ENCODE data around the gene NTRK1. TPM values are rescaled to one million over a fixed set of nuclear protein-coding genes. Genes with fewer than 3 reads are reported as not detected.

NTRK1 gene
- total RNA-seq, 1 experiment from 2014 or later: 0.89 TPM

DNA sequence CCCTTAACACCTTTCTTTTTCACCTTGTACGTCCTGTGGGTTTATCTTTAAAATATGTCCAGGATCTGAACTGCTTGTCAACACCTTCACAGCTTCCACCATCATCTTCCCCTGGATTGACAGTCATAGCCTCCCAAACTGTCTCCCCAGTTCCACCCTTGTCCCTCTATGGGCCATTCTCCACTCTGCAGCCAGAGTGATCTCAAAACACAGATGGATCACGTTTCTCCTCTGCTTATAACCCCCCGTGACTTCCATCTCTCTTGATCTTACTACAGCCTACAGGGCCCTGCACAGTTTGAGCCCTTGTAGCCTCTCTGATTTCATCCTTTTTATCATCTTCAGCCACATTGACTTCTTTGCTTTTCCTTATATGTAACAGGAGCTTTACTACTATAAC is 6.0 kb upstream of the NTRK1 start:
- no peak for ATAC-seq
- H3K9me2 ChIP-seq (ENCODE audit: insufficient read depth): no peaks in the 10 kb centered on the region
- no peak overlapping the region for H3K4me3 ChIP-seq (replicated peaks in 1 of 2; ENCODE audit: low read depth in 1 of 2, low read length in 2 of 2)
- no peaks in the 10 kb centered on the region for H3K79me2 ChIP-seq (ENCODE audit: insufficient read depth, low read length)
- CTCF ChIA-PET: interaction anchor here (1.4 kb wide), 1 partner anchor 129 kb away, joined by 3 read pairs; no protein-coding TSS in a partner anchor
- DNase-seq (ENCODE audit: low read depth, low spot score): no peak
- RAD21 ChIA-PET (ENCODE audit: low non-redundant PET in 1 of 2, low total read pairs in 2 of 2, uncharacterized antibody in 2 of 2, unreplicated experiment in 2 of 2): no interaction called here
- no TSS peak for BruUV-seq (replicated peaks)
- no peak overlapping the region for H3K27ac ChIP-seq (ENCODE audit: low read depth, low read length)
- H3K4me2 ChIP-seq (ENCODE audit: low read length): no peak overlapping the region
- no peak overlapping the region for H2AFZ ChIP-seq (ENCODE audit: low read depth, low read length, poor library complexity, severe bottlenecking)
- no peaks in the 10 kb centered on the region for H3K27me3 ChIP-seq (ENCODE audit: insufficient read depth, low read length)
- intact Hi-C loops (cut with micrococcal nuclease): no loop called here
- H3K4me1 ChIP-seq (ENCODE audit: control insufficient read depth in 1 of 2, insufficient read depth in 2 of 2, low read length in 2 of 2): peaks cover 0 to 1% of the 10 kb centered on the region in 2 experiments; a peak in 2 of 4 replicates
- no peak overlapping the region for H3K9ac ChIP-seq (ENCODE audit: low read length)
- no peaks in the 10 kb centered on the region for H3K9me3 ChIP-seq (ENCODE audit: control insufficient read depth in 1 of 2, insufficient read depth in 1 of 2, low read depth in 1 of 2, low read length in 2 of 2)
- no peaks in the 10 kb centered on the region for H3K36me3 ChIP-seq (ENCODE audit: control insufficient read depth in 1 of 2, insufficient read depth in 2 of 2, low read length in 2 of 2)
- no peaks in the 10 kb centered on the region for H4K20me1 ChIP-seq (ENCODE audit: insufficient read depth)
- POLR2A ChIA-PET: no interaction called here
- TF ChIP-seq ATF3 (IDR thresholded peaks at IDR 0.05): no peak
- TF ChIP-seq SRF (IDR thresholded peaks at IDR 0.05; ENCODE audit: low read depth): no peak
- no peak for TF ChIP-seq SIN3A (IDR thresholded peaks at IDR 0.05; ENCODE audit: low read depth)
- no peak for TF ChIP-seq CEBPB (IDR thresholded peaks at IDR 0.05; ENCODE audit: low read depth)

- Histone ChIP-seq H3K4me1 (ENCODE audit: control insufficient read depth in 1 of 2, insufficient read depth in 2 of 2, low read length in 2 of 2) (peaks cover 4 to 17% of the 10 kb centered on the region in 2 experiments; a peak in 3 of 4 replicates), H3K27ac (ENCODE audit: low read depth, low read length) (no peak overlapping the region), H2AFZ (ENCODE audit: low read depth, low read length, poor library complexity, severe bottlenecking) (no peak overlapping the region), H3K79me2 (ENCODE audit: insufficient read depth, low read length) (no peaks in the 10 kb centered on the region), H4K20me1 (ENCODE audit: insufficient read depth) (no peaks in the 10 kb centered on the region), H3K4me3 (replicated peaks in 1 of 2; ENCODE audit: low read depth in 1 of 2, low read length in 2 of 2) (no peak overlapping the region), H3K9ac (ENCODE audit: low read length) (no peak overlapping the region), H3K36me3 (ENCODE audit: control insufficient read depth in 1 of 2, insufficient read depth in 2 of 2, low read length in 2 of 2) (no peaks in the 10 kb centered on the region), H3K27me3 (ENCODE audit: insufficient read depth, low read length) (no peaks in the 10 kb centered on the region), H3K4me2 (ENCODE audit: low read length) (no peak overlapping the region), H3K9me3 (ENCODE audit: control insufficient read depth in 1 of 2, insufficient read depth in 1 of 2, low read depth in 1 of 2, low read length in 2 of 2) (no peaks in the 10 kb centered on the region), H3K9me2 (ENCODE audit: insufficient read depth) (no peaks in the 10 kb centered on the region)
- intact Hi-C loops (cut with micrococcal nuclease): no loop called here
- no peak for DNase-seq (ENCODE audit: low read depth, low spot score)
- RAD21 ChIA-PET (ENCODE audit: low non-redundant PET in 1 of 2, low total read pairs in 2 of 2, uncharacterized antibody in 2 of 2, unreplicated experiment in 2 of 2): no interaction called here
- TF ChIP-seq EZH2 (IDR thresholded peaks at IDR 0.05) (no peak), ZNF274 (IDR thresholded peaks at IDR 0.05; ENCODE audit: low read depth, low read length) (no peak), ZFX (IDR thresholded peaks at IDR 0.05) (no peak), EZH2phosphoT487 (IDR thresholded peaks at IDR 0.05; ENCODE audit: borderline replicate concordance) (no peak), POLR2AphosphoS5 (IDR thresholded peaks at IDR 0.05; ENCODE audit: low read depth, low read length) (no peak), SRF (IDR thresholded peaks at IDR 0.05; ENCODE audit: low read depth) (no peak), JUND (IDR thresholded peaks at IDR 0.05) (no peak), ELF1 (IDR thresholded peaks at IDR 0.05; ENCODE audit: borderline replicate concordance, low read depth) (no peak), CBX3 (IDR thresholded peaks at IDR 0.05; ENCODE audit: low read depth) (no peak), CEBPB (IDR thresholded peaks at IDR 0.05; ENCODE audit: low read depth) (no peak)
- POLR2A ChIA-PET: no interaction called here
- CTCF ChIA-PET: interaction anchor here (1.0 to 1.5 kb wide), 3 partner anchors 17 to 167 kb away, joined by 3 to 6 read pairs (median 3); no protein-coding TSS in a partner anchor
- no TSS peak for BruUV-seq (replicated peaks)
- ATAC-seq: no peak
Measured at GRCh38 chr1:156856282-156856785, 4.3 kb upstream of the NTRK1 start.

All from HCT116 (cell line).